Calu3 (cell line): ENCODE measurements around the gene SH3BP2. TPM values are rescaled to one million over a fixed set of nuclear protein-coding genes. Genes with fewer than 3 reads are reported as not detected.

Experiments used
- BruUV-seq: library from RNA; stranded (reverse); fragments of 400-500 nt; replicated peaks from 2 replicates; lab custom pipeline; 2021; lab: Mats Ljungman, UMichigan
- CTCF ChIA-PET: fragments of 300-600 bp; sonication (Branson Sonifier 250); formaldehyde crosslinking; loops from one replicate; lab custom pipeline; 2022; ENCODE audit warnings: antibody characterized with exemption; lab: Charles Lee
- DNase-seq: peaks from one replicate; pipeline ENCODE4 v3.0.0; 2022
- H3K27ac Mint-ChIP-seq: one replicate; pipeline ENCODE4 v1.8.0; 2022; ENCODE audit warnings: mixed read lengths; ENCODE audit not compliant: unreplicated experiment
- H3K27me3 Mint-ChIP-seq: one replicate; pipeline ENCODE4 v1.8.0; 2022; ENCODE audit warnings: mixed read lengths; ENCODE audit not compliant: unreplicated experiment
- H3K36me3 Mint-ChIP-seq: one replicate; pipeline ENCODE4 v1.8.0; 2022; ENCODE audit warnings: mild to moderate bottlenecking, moderate library complexity, mixed read lengths; ENCODE audit not compliant: insufficient read depth, unreplicated experiment
- H3K4me1 Mint-ChIP-seq: one replicate; pipeline ENCODE4 v1.8.0; 2022; ENCODE audit warnings: mild to moderate bottlenecking, low read depth, mixed read lengths; ENCODE audit not compliant: unreplicated experiment
- H3K4me3 Mint-ChIP-seq: one replicate; pipeline ENCODE4 v1.8.0; 2022; ENCODE audit warnings: mild to moderate bottlenecking, low read depth, moderate library complexity, mixed read lengths; ENCODE audit not compliant: unreplicated experiment
- H3K9me3 Mint-ChIP-seq: one replicate; pipeline ENCODE4 v1.8.0; 2022; ENCODE audit warnings: low read depth, mixed read lengths; ENCODE audit not compliant: unreplicated experiment
- intact Hi-C: fragments of 100-400 bp; cut with micrococcal nuclease; formaldehyde crosslinking; loops from one replicate; pipeline ENCODE4 v1.10.0; 2022; ENCODE audit not compliant: unreplicated experiment
- total RNA-seq: library from RNA; stranded (reverse); gene quantifications from 2 replicates; pipeline ENCODE4 v1.2.3, GENCODE V29; 2022
- TF ChIP-seq, protein P1 (sequence below): fragments of 200-600 bp; IDR thresholded peaks from one replicate; pipeline ENCODE4 v1.8.0; 2022; ENCODE audit warnings: antibody characterized with exemption; ENCODE audit not compliant: unreplicated experiment

Gene SH3BP2
- total RNA-seq, 1 experiment from 2014 or later: 22.7 TPM

DNA sequence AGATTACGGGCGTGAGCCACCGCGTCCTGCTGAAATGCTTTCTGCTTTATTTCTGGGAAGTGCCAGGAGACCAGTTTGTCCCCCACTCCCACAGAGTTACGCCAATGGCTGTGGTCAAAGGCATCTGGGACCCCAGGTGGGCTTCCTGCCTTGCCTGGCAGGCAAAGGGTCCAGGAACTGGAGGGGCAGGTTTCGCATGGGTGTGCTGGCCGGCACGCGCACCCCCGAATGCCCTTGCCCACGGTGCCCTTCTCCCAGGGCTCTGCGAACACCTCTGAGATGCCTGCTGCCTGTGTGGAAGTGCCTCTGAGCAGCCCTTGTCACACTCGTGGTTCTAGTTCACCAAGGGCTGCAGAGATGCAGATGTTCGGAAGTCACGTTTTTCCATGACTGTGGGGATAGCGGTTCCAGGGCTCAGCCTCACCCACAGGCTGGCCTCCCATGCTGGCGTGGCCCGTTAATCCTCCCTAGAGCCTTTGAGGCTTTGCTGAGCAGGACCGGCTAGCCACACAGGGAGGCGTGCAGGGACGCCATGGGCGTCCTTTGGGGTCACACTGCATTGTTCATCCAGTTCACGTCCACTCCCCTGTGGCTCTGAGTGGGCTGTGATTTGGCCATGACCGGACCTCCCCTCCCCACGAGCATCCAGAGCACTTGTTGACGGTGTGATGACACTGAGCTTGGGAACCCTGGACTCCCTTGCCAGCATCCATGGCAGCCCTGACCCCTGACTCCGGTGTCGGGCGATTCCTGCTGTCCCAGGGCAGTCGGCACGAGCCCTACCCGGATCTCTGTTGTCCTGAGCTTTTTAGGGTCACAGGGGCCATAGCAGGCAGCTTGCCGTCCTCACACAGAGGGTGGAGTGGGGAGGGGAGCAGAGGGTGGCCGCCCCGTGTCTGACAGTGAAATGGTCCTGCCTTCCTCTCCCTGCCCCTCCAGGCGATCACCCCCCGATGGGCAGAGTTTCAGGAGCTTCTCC lies 38.0 kb downstream of the SH3BP2 start:
- BruUV-seq: no TSS peak
- DNase-seq: no peak
- H3K4me3 Mint-ChIP-seq: no peak overlapping the region
- H3K36me3 Mint-ChIP-seq: peaks cover 19% of the 10 kb centered on the region
- no peaks in the 10 kb centered on the region for H3K27me3 Mint-ChIP-seq
- intact Hi-C loops: no loop called here
- peaks cover 4% of the 10 kb centered on the region for H3K9me3 Mint-ChIP-seq
- CTCF ChIA-PET: no interaction called here
- no peaks in the 10 kb centered on the region for H3K4me1 Mint-ChIP-seq
- H3K27ac Mint-ChIP-seq: no peak overlapping the region
- TF ChIP-seq, protein P1, sequence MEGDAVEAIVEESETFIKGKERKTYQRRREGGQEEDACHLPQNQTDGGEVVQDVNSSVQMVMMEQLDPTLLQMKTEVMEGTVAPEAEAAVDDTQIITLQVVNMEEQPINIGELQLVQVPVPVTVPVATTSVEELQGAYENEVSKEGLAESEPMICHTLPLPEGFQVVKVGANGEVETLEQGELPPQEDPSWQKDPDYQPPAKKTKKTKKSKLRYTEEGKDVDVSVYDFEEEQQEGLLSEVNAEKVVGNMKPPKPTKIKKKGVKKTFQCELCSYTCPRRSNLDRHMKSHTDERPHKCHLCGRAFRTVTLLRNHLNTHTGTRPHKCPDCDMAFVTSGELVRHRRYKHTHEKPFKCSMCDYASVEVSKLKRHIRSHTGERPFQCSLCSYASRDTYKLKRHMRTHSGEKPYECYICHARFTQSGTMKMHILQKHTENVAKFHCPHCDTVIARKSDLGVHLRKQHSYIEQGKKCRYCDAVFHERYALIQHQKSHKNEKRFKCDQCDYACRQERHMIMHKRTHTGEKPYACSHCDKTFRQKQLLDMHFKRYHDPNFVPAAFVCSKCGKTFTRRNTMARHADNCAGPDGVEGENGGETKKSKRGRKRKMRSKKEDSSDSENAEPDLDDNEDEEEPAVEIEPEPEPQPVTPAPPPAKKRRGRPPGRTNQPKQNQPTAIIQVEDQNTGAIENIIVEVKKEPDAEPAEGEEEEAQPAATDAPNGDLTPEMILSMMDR: no peak

DNA sequence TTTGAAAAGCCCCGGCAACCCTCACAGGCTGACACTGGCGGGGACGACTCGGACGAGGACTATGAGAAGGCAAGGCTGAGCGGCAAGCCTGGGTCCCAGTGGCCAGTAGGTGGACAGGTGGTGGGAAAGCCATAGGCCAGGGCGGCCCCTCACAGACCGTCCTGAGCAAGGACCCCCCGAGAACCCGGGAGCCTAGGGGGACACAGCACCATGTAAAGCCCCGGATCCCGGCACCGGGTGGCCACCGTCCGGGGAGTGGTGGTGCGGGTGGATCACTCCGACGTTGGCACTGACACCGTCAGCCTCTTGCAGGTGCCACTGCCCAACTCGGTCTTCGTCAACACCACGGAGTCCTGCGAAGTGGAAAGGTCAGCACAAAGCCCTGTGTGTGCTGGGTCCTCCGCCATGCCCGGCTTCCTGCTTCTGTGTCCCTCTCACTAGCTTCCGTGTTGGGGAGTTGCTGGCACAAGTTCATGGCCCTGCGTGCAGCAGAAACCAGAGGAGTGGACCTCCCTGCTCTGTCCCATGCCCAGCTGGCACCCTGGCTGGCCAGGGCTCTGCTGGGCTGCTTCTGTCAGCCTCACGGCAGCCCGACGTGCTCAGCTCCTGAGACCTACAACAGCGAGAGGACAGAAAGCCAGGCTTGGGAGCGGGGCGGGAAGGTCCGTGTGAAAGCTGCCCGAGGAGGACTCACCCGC lies 38.9 kb downstream of the SH3BP2 start:
- Mint-ChIP-seq H3K27ac (no peak overlapping the region), H3K9me3 (peaks cover under 1% of the 10 kb centered on the region), H3K27me3 (no peaks in the 10 kb centered on the region), H3K4me1 (no peaks in the 10 kb centered on the region), H3K4me3 (no peak overlapping the region), H3K36me3 (peaks cover 16% of the 10 kb centered on the region)
- DNase-seq: no peak
- CTCF ChIA-PET: no interaction called here
- TF ChIP-seq, protein P1: no peak
- no TSS peak for BruUV-seq
- intact Hi-C loops: no loop called here

- no peaks in the 10 kb centered on the region for H3K27me3 Mint-ChIP-seq
- H3K4me1 Mint-ChIP-seq: no peaks in the 10 kb centered on the region
- DNase-seq: no peak
- H3K4me3 Mint-ChIP-seq: no peak overlapping the region
- TF ChIP-seq, protein P1: no peak
- no peaks in the 10 kb centered on the region for H3K9me3 Mint-ChIP-seq
- no peak overlapping the region for H3K27ac Mint-ChIP-seq
- CTCF ChIA-PET: no interaction called here
- no TSS peak for BruUV-seq
- intact Hi-C loops: no loop called here
- H3K36me3 Mint-ChIP-seq: peaks cover 12% of the 10 kb centered on the region
These were observed 39.6 kb downstream of the SH3BP2 start for GRCh38 chr4:2832309-2832980.

GRCh38 chr4:2832981-2833670 lies 40.2 kb downstream of the SH3BP2 start:
- intact Hi-C loops: no loop called here
- BruUV-seq: no TSS peak
- Mint-ChIP-seq H3K27ac (no peak overlapping the region), H3K4me3 (no peak overlapping the region), H3K4me1 (no peaks in the 10 kb centered on the region), H3K27me3 (no peaks in the 10 kb centered on the region), H3K36me3 (peaks cover 12% of the 10 kb centered on the region), H3K9me3 (no peaks in the 10 kb centered on the region)
- CTCF ChIA-PET: no interaction called here
- no peak for DNase-seq
- TF ChIP-seq, protein P1: no peak
